ENCODE data around the gene IFI27L1.
A peak's percentile ranks its signal among the peaks of the same experiment; 100 is the strongest.
"Not testable (repeated sequence)": the region's sequence is repeated elsewhere in the genome, so short reads cannot be mapped to it uniquely, and the experiment has no call there.

Gene IFI27L1

GRCh38 chr14:94046696-94047250 is 34.3 kb upstream of the IFI27L1 start:
- intact Hi-C loops (cut with DNase I) = no loop called here
- DNase-seq = peak in 1 of 10 donors; percentile 11

GRCh38 chr14:94047581-94047980 is 33.5 kb upstream of the IFI27L1 start:
- no peak for DNase-seq
- intact Hi-C loops (cut with DNase I) = no loop called here

- intact Hi-C loops (cut with DNase I) = no loop called here
- peak in 3 of 10 donors; percentile 6 to 70 (median 37) for DNase-seq
These were observed 32.2 kb upstream of the IFI27L1 start for GRCh38 chr14:94048691-94049624.

- DNase-seq = peak in 2 of 10 donors; percentile 5 to 37
- intact Hi-C loops (cut with DNase I) = loop anchor here (2.0 kb wide), 1 partner anchor 87 kb away; no protein-coding TSS in a partner anchor
These were observed 31.5 kb upstream of the IFI27L1 start for GRCh38 chr14:94049625-94050023.

- intact Hi-C loops (cut with DNase I) = loop anchor here (2.0 kb wide), 1 partner anchor 86 kb away; no protein-coding TSS in a partner anchor
These were observed 30.8 kb upstream of the IFI27L1 start for GRCh38 chr14:94050231-94050880.

GRCh38 chr14:94051115-94051514 is 30.0 kb upstream of the IFI27L1 start:
- intact Hi-C loops (cut with DNase I) = loop anchor here (2.0 kb wide), 1 partner anchor 86 kb away; no protein-coding TSS in a partner anchor
- DNase-seq = peak; percentile 64 to 96 (median 80)

More at GRCh38 chr14:94050231-94050880, 30.8 kb upstream of the IFI27L1 start:
- DNase-seq = peak in 2 of 10 donors; percentile 16 to 33

GRCh38 chr14:94051779-94052178 is 29.3 kb upstream of the IFI27L1 start:
- intact Hi-C loops (cut with DNase I) = loop anchor here (2.0 kb wide), 1 partner anchor 85 kb away; no protein-coding TSS in a partner anchor
- peak in 2 of 10 donors; percentile 15 to 40 for DNase-seq

- DNase-seq = no peak
- intact Hi-C loops (cut with DNase I) = no loop called here
These were observed 28.9 kb upstream of the IFI27L1 start for GRCh38 chr14:94052199-94052598.

- DNase-seq = peak in 1 of 10 donors; percentile 5
- intact Hi-C loops (cut with DNase I) = no loop called here
These were observed 28.4 kb upstream of the IFI27L1 start for GRCh38 chr14:94052662-94053061.

GRCh38 chr14:94054401-94054800 is 26.7 kb upstream of the IFI27L1 start:
- intact Hi-C loops (cut with DNase I) = no loop called here
- DNase-seq = no peak

- intact Hi-C loops (cut with DNase I) = no loop called here
- DNase-seq = no peak
These were observed 26.2 kb upstream of the IFI27L1 start for GRCh38 chr14:94054936-94055335.

- intact Hi-C loops (cut with DNase I) = no loop called here
- peak in 2 of 10 donors; percentile 9 for DNase-seq
These were observed 24.4 kb upstream of the IFI27L1 start for GRCh38 chr14:94056579-94057308.

- DNase-seq = no peak
- intact Hi-C loops (cut with DNase I) = no loop called here
These were observed 22.9 kb upstream of the IFI27L1 start for GRCh38 chr14:94058128-94058673.

- peak in 1 of 10 donors; percentile 3 for DNase-seq
- intact Hi-C loops (cut with DNase I) = no loop called here
These were observed 22.4 kb upstream of the IFI27L1 start for GRCh38 chr14:94058674-94059138.

- DNase-seq = no peak
- intact Hi-C loops (cut with DNase I) = no loop called here
These were observed 21.1 kb upstream of the IFI27L1 start for GRCh38 chr14:94059998-94060397.

- intact Hi-C loops (cut with DNase I) = no loop called here
- DNase-seq = peak in 1 of 10 donors; percentile 41
These were observed 18.7 kb upstream of the IFI27L1 start for GRCh38 chr14:94062344-94062940.

GRCh38 chr14:94066089-94066676 is 14.9 kb upstream of the IFI27L1 start:
- intact Hi-C loops (cut with DNase I) = no loop called here
- DNase-seq = no peak

GRCh38 chr14:94072076-94072475 is 9.0 kb upstream of the IFI27L1 start:
- DNase-seq; intact Hi-C loops (cut with DNase I): not testable (repeated sequence)

GRCh38 chr14:94074534-94074933 is 6.6 kb upstream of the IFI27L1 start:
- no peak for DNase-seq
- intact Hi-C loops (cut with DNase I) = no loop called here

Data from posterior cingulate gyrus (tissue), 11 donors.